Endodermal cell (in vitro differentiated cells): ENCODE measurements around the gene TMPRSS2. TPM values are rescaled to one million over a fixed set of nuclear protein-coding genes. Genes with fewer than 3 reads are reported as not detected.

Experiments used
- DNase-seq: peaks from one replicate; pipeline ENCODE4 v3.0.0-alpha.2; 2017
- H3K27ac ChIP-seq: 2 replicates; pipeline ENCODE4 v1.5.1; 2013; ENCODE audit warnings: mild to moderate bottlenecking, low read depth, low read length, moderate library complexity
- H3K27me3 ChIP-seq: 2 replicates; pipeline ENCODE4 v1.6.1; 2013; ENCODE audit warnings: mild to moderate bottlenecking, low read length, moderate library complexity; ENCODE audit not compliant: insufficient read depth, control insufficient read depth, poor library complexity, severe bottlenecking
- H3K36me3 ChIP-seq: 2 replicates; pipeline ENCODE4 v1.7.0; 2013; ENCODE audit warnings: mild to moderate bottlenecking, low read length, moderate library complexity; ENCODE audit not compliant: control insufficient read depth, insufficient read depth
- H3K4me1 ChIP-seq: one replicate; pipeline ENCODE4 v1.7.0; 2013; ENCODE audit warnings: low read length; ENCODE audit not compliant: control insufficient read depth, insufficient read depth
- H3K4me3 ChIP-seq: 2 replicates; pipeline ENCODE4 v1.5.1; 2013; ENCODE audit warnings: mild to moderate bottlenecking, low read length, moderate library complexity
- H3K9ac ChIP-seq: 2 replicates; pipeline ENCODE4 v1.6.1; 2013; ENCODE audit warnings: mild to moderate bottlenecking, low read length, moderate library complexity; ENCODE audit not compliant: poor library complexity, severe bottlenecking; ENCODE audit errors: extremely low read depth
- H3K9me3 ChIP-seq: 2 replicates; pipeline ENCODE4 v1.6.1; 2013; ENCODE audit warnings: mild to moderate bottlenecking, low read length, moderate library complexity; ENCODE audit not compliant: control insufficient read depth
- H3K27ac Mint-ChIP-seq: 2 replicates; pipeline ENCODE4 v1.8.0; 2020; ENCODE audit warnings: mixed read lengths
- H3K27me3 Mint-ChIP-seq: 2 replicates; pipeline ENCODE4 v1.8.0; 2021; ENCODE audit warnings: mild to moderate bottlenecking, mixed read lengths; ENCODE audit not compliant: insufficient read depth
- H3K36me3 Mint-ChIP-seq: 2 replicates; pipeline ENCODE4 v1.8.0; 2020; ENCODE audit warnings: low read depth, mixed read lengths
- H3K4me1 Mint-ChIP-seq: 2 replicates; pipeline ENCODE4 v1.8.0; 2020; ENCODE audit warnings: mixed read lengths
- H3K4me3 Mint-ChIP-seq: 2 replicates; pipeline ENCODE4 v1.8.0; 2020; ENCODE audit warnings: mild to moderate bottlenecking, moderate library complexity, mixed read lengths
- H3K9me3 Mint-ChIP-seq: 2 replicates; pipeline ENCODE4 v1.8.0; 2020; ENCODE audit warnings: mild to moderate bottlenecking, mixed read lengths
- CTCF ChIP-seq: fragments of 200-600 bp; sonication (generic); conservative IDR thresholded peaks from 2 replicates; pipeline ENCODE4 v1.5.0; 2021; ENCODE audit warnings: antibody characterized with exemption, mild to moderate bottlenecking
- WGBS, 2 experiments: methylation state at CpG; one replicate each; pipeline versions ENCODE4 v1.1.5 to v1.1.7; 2013; ENCODE audit warnings: missing lambda C conversion rate in 2 of 2, mixed read lengths in 1 of 2; ENCODE audit not compliant: insufficient coverage in 1 of 2, insufficient read length in 1 of 2; 5-methylcytosine and 5-hydroxymethylcytosine counted together
- total RNA-seq, 2 donors: library from RNA; stranded (reverse); fragmentation: NEBNext Ultra II Directional in 1 of 2; extraction: Animal tissue kit (Norgen Biotek cat#: 25700) in 1 of 2; gene quantifications; 2 replicates in 1 of 2; 3 replicates in 1 of 2; pipeline ENCODE4 v1.2.1, GENCODE V29; 2021

TMPRSS2 gene
- total RNA-seq, 2 donors from 2014 or later: 17.6 to 19.2 TPM

- Mint-ChIP-seq H3K4me3 (no peak overlapping the region), H3K4me1 (no peaks in the 10 kb centered on the region), H3K9me3 (no peaks in the 10 kb centered on the region), H3K27ac (no peak overlapping the region), H3K36me3 (no peaks in the 10 kb centered on the region), H3K27me3 (no peaks in the 10 kb centered on the region)
- no peaks in the 10 kb centered on the region for H3K4me1 ChIP-seq
- no peak overlapping the region for H3K4me3 ChIP-seq
- no peak overlapping the region for H3K9ac ChIP-seq
- WGBS, 2 experiments: 90 to 94% methylated on average over 4 to 7 of the region's 7 CpGs
- H3K27ac ChIP-seq: no peak overlapping the region
- no peaks in the 10 kb centered on the region for H3K9me3 ChIP-seq
- no peak for TF ChIP-seq CTCF
- DNase-seq: no peak
- H3K36me3 ChIP-seq: no peaks in the 10 kb centered on the region
- H3K27me3 ChIP-seq: no peaks in the 10 kb centered on the region
Measured at GRCh38 chr21:41445465-41445862, 62.5 kb downstream of the TMPRSS2 start.

- Histone ChIP-seq H3K27me3 (no peaks in the 10 kb centered on the region), H3K4me1 (no peaks in the 10 kb centered on the region), H3K36me3 (no peaks in the 10 kb centered on the region), H3K9ac (no peak overlapping the region), H3K9me3 (no peaks in the 10 kb centered on the region), H3K4me3 (no peak overlapping the region), H3K27ac (no peak overlapping the region)
- Mint-ChIP-seq H3K4me1 (no peaks in the 10 kb centered on the region), H3K27me3 (no peaks in the 10 kb centered on the region), H3K36me3 (no peaks in the 10 kb centered on the region), H3K4me3 (no peak overlapping the region), H3K9me3 (no peaks in the 10 kb centered on the region), H3K27ac (no peak overlapping the region)
- TF ChIP-seq CTCF: no peak
- WGBS, 2 experiments: 91 to 97% methylated on average over 10 to 13 of the region's 13 CpGs
- no peak for DNase-seq
Measured at GRCh38 chr21:41444703-41445464, 63.1 kb downstream of the TMPRSS2 start.

GRCh38 chr21:41443562-41443961 is 64.4 kb downstream of the TMPRSS2 start:
- TF ChIP-seq CTCF: no peak
- Histone ChIP-seq H3K9me3 (no peaks in the 10 kb centered on the region), H3K36me3 (no peaks in the 10 kb centered on the region), H3K27ac (no peak overlapping the region), H3K4me3 (no peak overlapping the region), H3K4me1 (no peaks in the 10 kb centered on the region), H3K27me3 (no peaks in the 10 kb centered on the region), H3K9ac (no peak overlapping the region)
- H3K27ac Mint-ChIP-seq: no peak overlapping the region
- DNase-seq: no peak
- no peaks in the 10 kb centered on the region for H3K27me3 Mint-ChIP-seq
- H3K4me1 Mint-ChIP-seq: no peaks in the 10 kb centered on the region
- no peaks in the 10 kb centered on the region for H3K36me3 Mint-ChIP-seq
- no peak overlapping the region for H3K4me3 Mint-ChIP-seq
- 89 to 91% methylated on average over 1 to 7 of the region's 7 CpGs for WGBS, 2 experiments
- H3K9me3 Mint-ChIP-seq: no peaks in the 10 kb centered on the region
